Measurements from ENCODE around the gene CDH24. TPM values are rescaled to one million over a fixed set of nuclear protein-coding genes. Genes with fewer than 3 reads are reported as not detected.

Gene CDH24
- total RNA-seq, 2 experiments from 2014 or later, result 2.4 to 2.5 TPM

DNA sequence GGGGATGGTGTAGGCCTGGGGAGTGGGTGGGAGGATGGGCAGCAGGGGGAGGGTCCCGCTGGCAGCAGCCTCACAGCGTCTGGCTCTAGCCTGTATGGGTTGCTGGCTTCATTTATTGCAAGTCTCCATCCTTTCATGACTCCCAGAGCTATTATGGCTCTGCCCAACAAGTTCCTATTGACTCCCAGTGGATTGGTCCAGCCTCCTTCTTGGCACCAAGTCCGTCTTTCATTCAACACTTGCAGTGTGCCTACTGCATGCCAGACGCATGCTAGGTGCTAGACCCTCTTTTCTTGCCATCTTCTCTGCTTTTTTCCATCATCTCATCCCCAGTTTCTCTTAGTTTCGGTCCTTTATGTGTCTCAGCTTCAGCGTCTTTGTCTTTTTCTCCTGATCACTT, 14.2 kb downstream of the CDH24 start:
- no peak for DNase-seq
- ATAC-seq, result no peak
- Mint-ChIP-seq H3K36me3 (no peaks in the 10 kb centered on the region), H3K4me3 (no peak overlapping the region), H3K9me3 (ENCODE audit: low read depth) (no peaks in the 10 kb centered on the region), H3K27me3 (peaks cover 3% of the 10 kb centered on the region), H3K4me1 (no peaks in the 10 kb centered on the region), H3K27ac (no peak overlapping the region)
- CTCF ChIA-PET, result interaction anchor here (1.4 to 2.3 kb wide), 4 partner anchors 13 to 61 kb away, joined by 3 to 7 read pairs (median 5); no protein-coding TSS in a partner anchor

DNA sequence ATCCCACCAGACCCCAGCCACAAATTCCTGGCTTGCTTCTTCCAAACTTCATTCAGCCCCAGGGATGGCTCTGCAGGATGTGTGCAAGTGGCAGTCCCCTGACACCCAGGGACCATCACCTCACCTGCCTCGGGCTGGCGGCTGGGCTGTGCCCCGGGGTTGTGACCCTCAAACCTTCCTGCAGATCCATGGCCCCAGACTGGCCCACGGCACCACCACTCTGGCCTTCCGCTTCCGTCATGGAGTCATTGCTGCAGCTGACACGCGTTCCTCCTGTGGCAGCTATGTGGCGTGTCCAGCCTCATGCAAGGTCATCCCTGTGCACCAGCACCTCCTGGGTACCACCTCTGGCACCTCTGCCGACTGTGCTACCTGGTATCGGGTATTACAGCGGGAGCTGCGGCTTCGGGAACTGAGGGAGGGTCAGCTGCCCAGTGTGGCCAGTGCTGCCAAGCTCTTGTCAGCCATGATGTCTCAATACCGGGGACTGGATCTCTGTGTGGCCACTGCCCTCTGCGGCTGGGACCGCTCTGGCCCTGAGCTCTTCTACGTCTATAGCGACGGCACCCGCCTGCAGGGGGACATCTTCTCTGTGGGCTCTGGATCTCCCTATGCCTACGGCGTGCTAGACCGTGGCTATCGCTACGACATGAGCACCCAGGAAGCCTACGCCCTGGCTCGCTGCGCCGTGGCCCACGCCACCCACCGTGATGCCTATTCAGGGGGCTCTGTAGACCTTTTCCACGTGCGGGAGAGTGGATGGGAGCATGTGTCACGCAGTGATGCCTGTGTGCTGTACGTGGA, 15.0 kb downstream of the CDH24 start, which contains the start of gene PSMB11:
Gene PSMB11 (plus strand): TSS at position 51 of the 804 bp plus-strand sequence. CDS start 14 bp downstream, at position 65.
- no peaks in the 10 kb centered on the region for H3K4me1 Mint-ChIP-seq
- H3K4me3 Mint-ChIP-seq, result no peak within 1 kb of the TSS
- CTCF ChIA-PET, result interaction anchor here (1.1 to 2.3 kb wide), 5 partner anchors 13 to 61 kb away, joined by 3 to 7 read pairs (median 6); no protein-coding TSS in a partner anchor

DNA sequence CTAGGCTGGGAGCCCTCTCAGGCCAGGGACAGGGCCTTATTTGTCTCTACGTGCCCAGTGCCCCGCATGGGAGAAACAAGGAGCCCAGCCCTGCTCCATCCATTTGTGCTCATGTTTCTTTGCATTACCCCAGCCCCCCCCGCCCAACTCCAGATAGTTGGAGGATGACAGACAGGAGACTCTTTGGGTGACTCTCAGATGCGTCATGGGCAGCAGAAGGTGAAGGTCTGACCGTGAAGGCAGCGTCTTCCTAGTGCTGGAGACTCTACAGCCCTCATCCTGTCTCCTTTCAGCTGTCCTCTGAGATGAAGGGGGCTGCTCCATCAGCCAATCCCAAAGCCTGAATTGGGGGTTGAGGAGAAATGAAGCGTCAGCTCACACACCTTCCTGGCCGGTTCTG, 15.6 kb downstream of the CDH24 start:
- H3K36me3 Mint-ChIP-seq, result no peaks in the 10 kb centered on the region
- no peaks in the 10 kb centered on the region for H3K9me3 Mint-ChIP-seq (ENCODE audit: low read depth)
- CTCF ChIA-PET, result interaction anchor here (1.1 to 3.7 kb wide), 4 partner anchors 11 to 55 kb away, joined by 6 to 16 read pairs (median 8); partner anchors contain the start of gene CDH24
- H3K4me1 Mint-ChIP-seq, result no peaks in the 10 kb centered on the region
- no peak overlapping the region for H3K4me3 Mint-ChIP-seq
- no peak overlapping the region for H3K27ac Mint-ChIP-seq
- no peak for ATAC-seq
- H3K27me3 Mint-ChIP-seq, result peaks cover 3% of the 10 kb centered on the region
- no peak for DNase-seq

More for the DNA sequence above, 15.0 kb downstream of the CDH24 start, which contains the start of gene PSMB11:
- H3K27me3 Mint-ChIP-seq, result peaks cover 3% of the 10 kb centered on the region
- ATAC-seq, result no peak
- no peak for DNase-seq
- H3K9me3 Mint-ChIP-seq (ENCODE audit: low read depth), result no peaks in the 10 kb centered on the region
- H3K27ac Mint-ChIP-seq, result no peak within 1 kb of the TSS
- H3K36me3 Mint-ChIP-seq, result no peaks in the 10 kb centered on the region

DNA sequence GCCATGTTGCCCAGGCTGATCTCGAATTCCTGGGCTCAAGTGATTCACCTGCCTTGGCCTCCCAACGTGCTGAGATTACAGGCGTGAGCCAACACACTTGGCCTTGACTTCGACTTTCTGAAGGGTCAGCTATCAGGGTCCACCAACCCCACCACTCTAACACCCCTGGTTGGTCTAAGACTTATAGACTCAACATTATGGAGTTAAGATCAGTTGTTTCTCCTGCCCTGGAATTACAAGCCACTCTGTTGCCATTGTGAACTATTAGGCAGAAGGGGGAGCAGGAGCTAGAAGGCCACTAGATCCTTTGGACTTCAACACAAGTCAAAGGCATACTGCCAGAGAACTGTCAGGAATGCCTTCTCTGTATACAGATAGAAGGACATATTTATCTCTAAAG, 17.2 kb downstream of the CDH24 start:
- Mint-ChIP-seq H3K4me1 (peaks cover 8% of the 10 kb centered on the region), H3K27me3 (peaks cover 3% of the 10 kb centered on the region), H3K27ac (no peak overlapping the region), H3K36me3 (no peaks in the 10 kb centered on the region), H3K4me3 (no peak overlapping the region), H3K9me3 (ENCODE audit: low read depth) (no peaks in the 10 kb centered on the region)
- ATAC-seq (no peak), DNase-seq (no peak)
- CTCF ChIA-PET, result interaction anchor here (1.3 to 3.7 kb wide), 6 partner anchors 12 to 111 kb away, joined by 3 to 16 read pairs (median 9); partner anchors contain the start of genes CDH24 and PRMT5

DNA sequence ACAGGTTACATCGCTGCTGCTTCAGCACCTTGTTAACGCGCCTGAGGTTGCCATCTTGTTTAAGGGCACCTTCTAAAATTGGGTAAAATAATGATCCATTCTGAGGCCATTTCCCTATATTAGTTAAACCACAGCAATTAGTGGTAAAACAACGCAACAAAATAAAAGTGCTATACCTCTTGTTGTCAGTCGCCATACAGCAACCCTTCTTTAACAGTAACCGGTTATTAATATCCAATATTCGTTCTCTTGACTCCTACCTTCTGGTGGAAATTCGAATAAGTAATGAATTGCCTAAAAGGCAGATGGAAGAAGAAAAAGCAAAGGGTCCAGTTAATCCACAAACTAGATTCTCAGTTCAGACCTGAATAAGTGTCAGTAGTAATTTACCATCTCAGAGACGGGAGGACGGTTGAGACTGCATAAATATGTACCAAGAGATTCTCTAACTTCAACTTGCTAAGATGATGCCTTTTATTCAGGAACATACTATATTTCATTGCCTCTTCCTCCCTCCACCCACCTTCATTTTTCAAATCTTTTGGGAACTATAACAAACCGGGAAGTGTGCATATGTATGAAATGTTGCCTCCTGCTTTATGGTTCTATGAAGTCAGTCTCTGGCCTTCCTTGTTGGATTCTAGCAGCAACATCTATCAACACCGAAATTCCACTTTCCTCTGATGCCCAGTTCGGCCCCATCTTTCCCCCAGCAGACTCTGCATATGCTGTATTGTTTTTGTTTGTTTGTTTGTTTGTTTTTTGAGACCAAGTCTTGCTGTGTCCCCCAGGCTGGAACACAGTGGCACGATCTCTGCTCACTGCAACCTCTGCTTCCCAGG, 21.8 kb downstream of the CDH24 start:
- Mint-ChIP-seq H3K4me1 (peaks cover 27% of the 10 kb centered on the region), H3K36me3 (peaks cover 22% of the 10 kb centered on the region), H3K9me3 (ENCODE audit: low read depth) (no peaks in the 10 kb centered on the region), H3K27me3 (peaks cover 3% of the 10 kb centered on the region), H3K27ac (peak overlapping the region; percentile 95), H3K4me3 (peak overlapping the region; percentile 83)
- DNase-seq, result no peak
- ATAC-seq, result no peak
- CTCF ChIA-PET, result interaction anchor here (1.3 to 3.6 kb wide), 3 partner anchors 23 to 54 kb away, joined by 3 to 14 read pairs (median 14); partner anchors contain the start of gene AJUBA

DNA sequence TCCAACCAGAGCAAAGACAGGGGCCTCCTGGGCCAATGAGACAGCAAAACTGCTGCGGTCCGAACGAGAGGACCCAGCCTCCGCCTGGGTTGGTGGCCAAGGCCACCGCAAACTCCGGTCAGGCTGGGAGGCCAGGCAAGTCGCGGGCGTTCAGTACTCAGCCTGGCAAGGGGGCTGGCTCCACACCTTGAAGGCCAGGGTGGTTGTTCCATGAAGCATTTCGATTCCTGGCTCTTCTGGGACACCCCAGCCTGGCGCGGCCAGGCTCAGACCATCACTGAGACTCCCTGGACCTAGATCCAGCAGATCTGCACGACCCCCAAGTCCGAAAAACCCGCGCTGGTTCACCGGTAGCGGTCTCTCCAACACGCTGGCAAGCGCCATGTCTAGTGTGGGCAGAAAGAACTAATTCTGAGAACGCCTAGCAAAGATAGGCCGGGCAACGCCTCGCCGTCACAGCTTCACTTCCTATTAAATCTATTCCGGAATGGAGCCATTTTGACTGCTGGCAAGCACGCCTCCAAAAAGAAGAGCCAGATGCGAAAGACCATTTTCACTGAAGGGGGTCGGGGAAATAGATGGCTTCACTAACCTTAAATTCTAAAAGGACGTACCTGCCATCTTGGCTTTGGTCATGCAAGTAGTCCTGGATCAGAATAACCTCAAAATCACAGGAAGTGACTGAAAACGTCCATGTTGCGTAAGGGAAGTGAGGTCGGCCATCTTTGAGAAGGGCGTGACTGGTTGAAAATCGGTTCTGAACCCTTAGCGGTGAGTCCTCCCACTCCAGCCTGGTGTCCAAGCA, 22.6 kb downstream of the CDH24 start, which contains the start of gene PSMB5:
Gene PSMB5 (minus strand): TSS at position 403 of the 805 bp plus-strand sequence. CDS start 19 bp downstream, at position 384.
- CTCF ChIA-PET, result interaction anchor here (0.9 to 3.6 kb wide), 8 partner anchors 23 to 78 kb away, joined by 3 to 14 read pairs (median 4); partner anchors contain the start of genes AJUBA and HAUS4
- DNase-seq, result peak; percentile 95
- peak; percentile 95 for ATAC-seq
- Mint-ChIP-seq H3K36me3 (peaks cover 22% of the 10 kb centered on the region), H3K27me3 (peaks cover 3% of the 10 kb centered on the region), H3K9me3 (ENCODE audit: low read depth) (no peaks in the 10 kb centered on the region), H3K4me3 (peak within 1 kb of the TSS; percentile 83), H3K4me1 (peaks cover 27% of the 10 kb centered on the region), H3K27ac (peak within 1 kb of the TSS; percentile 95)

DNA sequence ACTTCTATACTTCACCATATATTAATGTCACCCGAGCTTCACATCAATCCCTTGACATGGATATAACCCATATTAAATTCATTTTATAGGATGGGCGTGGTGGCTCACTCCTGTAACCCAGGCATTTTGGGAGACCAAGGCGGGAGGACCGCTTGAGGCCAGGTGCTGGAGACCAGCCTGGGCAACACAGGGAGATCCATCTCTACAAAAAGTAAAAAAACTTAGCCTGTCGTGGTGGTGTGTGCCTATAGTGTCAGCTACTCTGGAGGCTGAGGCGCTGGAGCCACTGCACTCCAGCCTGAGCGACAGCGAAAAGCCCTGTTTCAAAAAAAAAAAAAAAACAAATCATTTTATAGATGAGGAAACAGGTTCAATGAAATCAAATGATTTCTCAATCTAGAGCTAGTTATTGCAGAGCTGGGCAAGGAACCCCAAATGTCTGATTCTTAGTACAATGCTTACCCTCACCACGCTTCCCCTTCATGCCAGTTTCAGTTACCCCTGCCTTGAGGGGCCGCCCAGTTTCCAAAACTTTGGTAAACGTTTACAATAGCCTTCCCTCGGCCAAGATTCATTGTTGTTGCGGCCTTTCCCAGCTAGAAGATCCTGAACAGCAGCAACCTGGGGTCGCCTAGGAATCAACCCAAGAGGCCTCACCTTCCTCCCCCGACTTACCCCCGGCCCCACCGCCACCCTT, 23.4 kb downstream of the CDH24 start:
- no peak for ATAC-seq
- DNase-seq, result peak; percentile 47
- CTCF ChIA-PET, result interaction anchor here (0.9 to 3.6 kb wide), 12 partner anchors 24 to 77 kb away, joined by 3 to 14 read pairs (median 3); partner anchors contain the start of genes AJUBA and HAUS4

DNA sequence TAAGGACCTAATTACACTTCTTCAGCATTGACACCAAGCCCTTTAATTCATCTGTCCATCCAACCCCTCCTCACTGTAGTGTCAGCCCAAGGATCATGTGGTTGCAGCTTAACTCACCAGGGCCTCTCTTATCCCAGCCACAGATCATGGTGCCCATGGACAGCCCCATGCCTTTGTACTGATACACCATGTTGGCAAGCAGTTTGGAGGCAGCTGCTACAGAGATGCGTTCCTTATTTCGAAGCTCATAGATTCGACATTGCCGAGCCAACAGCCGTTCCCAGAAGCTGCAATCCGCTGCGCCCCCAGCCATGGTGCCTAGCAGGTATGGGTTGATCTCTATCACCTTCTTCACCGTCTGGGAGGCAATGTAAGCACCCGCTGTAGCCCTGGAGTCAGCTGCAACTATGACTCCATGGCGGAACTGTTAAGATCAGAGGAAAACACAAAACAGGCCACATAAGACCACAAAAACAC, 24.0 kb downstream of the CDH24 start:
- peaks cover 38% of the 10 kb centered on the region for H3K4me1 Mint-ChIP-seq
- ATAC-seq (no peak), DNase-seq (no peak)
- CTCF ChIA-PET, result interaction anchor here (0.8 to 3.6 kb wide), 10 partner anchors 25 to 62 kb away, joined by 3 to 14 read pairs (median 4); partner anchors contain the start of genes ACIN1 and C14orf119
- H3K27me3 Mint-ChIP-seq, result no peaks in the 10 kb centered on the region
- peak overlapping the region; percentile 95 for H3K27ac Mint-ChIP-seq
- no peaks in the 10 kb centered on the region for H3K9me3 Mint-ChIP-seq (ENCODE audit: low read depth)
- peaks cover 28% of the 10 kb centered on the region for H3K36me3 Mint-ChIP-seq
- peak overlapping the region; percentile 83 for H3K4me3 Mint-ChIP-seq

More for the DNA sequence above, 23.4 kb downstream of the CDH24 start:
- Mint-ChIP-seq H3K27me3 (peaks cover 3% of the 10 kb centered on the region), H3K27ac (peak overlapping the region; percentile 95), H3K9me3 (ENCODE audit: low read depth) (no peaks in the 10 kb centered on the region), H3K4me1 (peaks cover 33% of the 10 kb centered on the region), H3K36me3 (peaks cover 25% of the 10 kb centered on the region), H3K4me3 (peak overlapping the region; percentile 83)

DNA sequence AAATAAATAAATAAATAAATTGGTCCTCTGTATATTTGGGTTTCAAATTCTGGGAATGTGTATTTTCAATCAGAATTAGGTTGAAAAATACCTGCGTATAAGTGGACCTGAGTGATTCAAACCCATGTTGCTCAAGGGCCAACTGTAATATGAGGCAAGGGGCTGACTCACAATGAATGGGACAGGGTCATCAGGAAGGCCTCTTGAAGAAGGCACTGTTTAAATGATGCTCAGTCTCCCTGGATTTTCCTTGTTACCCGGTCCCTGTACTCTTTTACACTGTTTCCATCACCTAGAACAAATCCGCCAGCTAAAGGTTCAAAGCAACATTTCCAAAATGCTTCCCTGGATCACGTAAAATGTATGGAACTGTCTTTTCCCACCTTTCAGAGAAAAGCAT, 26.4 kb downstream of the CDH24 start:
- Mint-ChIP-seq H3K27ac (no peak overlapping the region), H3K27me3 (no peaks in the 10 kb centered on the region), H3K9me3 (ENCODE audit: low read depth) (no peaks in the 10 kb centered on the region), H3K4me1 (peaks cover 45% of the 10 kb centered on the region), H3K36me3 (peaks cover 36% of the 10 kb centered on the region), H3K4me3 (no peak overlapping the region)
- CTCF ChIA-PET, result interaction anchor here (1.0 kb wide), 1 partner anchor 38 kb away, joined by 3 read pairs; no protein-coding TSS in a partner anchor
- DNase-seq (no peak), ATAC-seq (no peak)

DNA sequence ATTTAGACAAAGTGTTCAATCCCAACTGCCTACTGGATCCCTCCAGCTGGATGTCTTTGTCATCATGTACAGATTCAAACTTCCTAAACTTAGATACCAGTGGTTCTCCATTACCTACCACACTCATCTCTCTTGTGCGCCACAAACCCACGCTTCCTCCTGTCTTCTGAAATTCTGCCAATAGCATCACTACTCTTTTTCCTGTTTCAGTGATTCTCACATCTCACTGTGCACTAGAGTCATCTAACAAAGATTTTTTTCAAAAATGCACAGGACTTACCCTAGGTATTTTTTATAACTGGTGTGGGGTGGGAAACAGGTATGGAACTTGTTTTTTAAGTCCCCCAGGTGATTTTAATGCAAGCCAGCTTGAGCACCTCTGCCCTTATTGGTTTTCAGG, 28.5 kb downstream of the CDH24 start:
- Mint-ChIP-seq H3K4me3 (no peak overlapping the region), H3K9me3 (ENCODE audit: low read depth) (no peaks in the 10 kb centered on the region), H3K27ac (peak overlapping the region; percentile 39), H3K36me3 (peaks cover 51% of the 10 kb centered on the region), H3K4me1 (peaks cover 41% of the 10 kb centered on the region), H3K27me3 (no peaks in the 10 kb centered on the region)
- DNase-seq (no peak), ATAC-seq (peak; percentile 66)
- CTCF ChIA-PET, result interaction anchor here (0.9 to 3.5 kb wide), 11 partner anchors 9 to 98 kb away, joined by 3 to 13 read pairs (median 4); partner anchors contain the start of gene CDH24

DNA sequence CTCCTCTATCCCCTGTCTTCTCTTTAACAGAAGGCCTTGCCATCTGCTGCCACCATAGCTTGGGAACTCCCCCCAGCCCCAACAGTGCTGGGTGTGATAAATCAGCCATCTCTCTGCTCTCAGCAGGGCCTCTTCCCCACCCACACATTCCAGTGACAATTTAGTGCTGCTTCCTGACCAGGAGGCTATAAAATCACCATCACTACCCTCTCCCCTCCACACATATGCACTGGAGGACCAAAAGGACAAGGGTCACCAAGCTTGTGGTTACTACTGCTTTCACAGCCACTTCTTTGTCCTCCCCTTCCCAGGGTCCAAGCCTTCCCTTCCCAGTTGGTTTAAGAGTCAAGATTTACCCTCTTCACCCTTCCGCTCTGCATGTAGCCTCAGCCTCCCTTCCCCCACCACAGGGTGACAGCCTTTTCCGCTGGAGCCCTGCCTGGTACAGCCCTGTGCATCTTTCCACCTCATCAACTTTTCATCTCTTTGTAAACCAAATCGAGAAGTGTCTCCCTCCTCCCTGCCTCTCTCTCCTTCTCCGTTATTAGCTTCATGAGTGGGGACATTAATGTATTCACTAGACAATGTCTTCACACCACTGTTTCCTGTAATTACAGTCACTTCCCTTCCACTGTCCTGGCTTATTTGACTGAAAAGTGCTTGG, 32.0 kb downstream of the CDH24 start:
- Mint-ChIP-seq H3K36me3 (peaks cover 31% of the 10 kb centered on the region), H3K27ac (peak overlapping the region; percentile 9), H3K9me3 (ENCODE audit: low read depth) (no peaks in the 10 kb centered on the region), H3K4me3 (no peak overlapping the region), H3K27me3 (no peaks in the 10 kb centered on the region), H3K4me1 (peaks cover 25% of the 10 kb centered on the region)
- ATAC-seq (no peak), DNase-seq (no peak)
- CTCF ChIA-PET, result interaction anchor here (0.9 to 2.0 kb wide), 3 partner anchors 39 to 53 kb away, joined by 4 to 13 read pairs (median 5); no protein-coding TSS in a partner anchor

All from activated CD8-positive, alpha-beta memory T cell treated with anti-CD3 and anti-CD28 coated beads, Interleukin-2, amount 10 ng/mL, durations not matched to agents 7 days and 5 days (primary cell).